ENCODE results near the gene TCEA2. TPM values are rescaled to one million over a fixed set of nuclear protein-coding genes. Genes with fewer than 3 reads are reported as not detected.
A peak's percentile ranks its signal among the peaks of the same experiment; 100 is the strongest.

The TCEA2 gene
- total RNA-seq, 2 donors from 2014 or later, result 20.0 to 21.0 TPM

DNA sequence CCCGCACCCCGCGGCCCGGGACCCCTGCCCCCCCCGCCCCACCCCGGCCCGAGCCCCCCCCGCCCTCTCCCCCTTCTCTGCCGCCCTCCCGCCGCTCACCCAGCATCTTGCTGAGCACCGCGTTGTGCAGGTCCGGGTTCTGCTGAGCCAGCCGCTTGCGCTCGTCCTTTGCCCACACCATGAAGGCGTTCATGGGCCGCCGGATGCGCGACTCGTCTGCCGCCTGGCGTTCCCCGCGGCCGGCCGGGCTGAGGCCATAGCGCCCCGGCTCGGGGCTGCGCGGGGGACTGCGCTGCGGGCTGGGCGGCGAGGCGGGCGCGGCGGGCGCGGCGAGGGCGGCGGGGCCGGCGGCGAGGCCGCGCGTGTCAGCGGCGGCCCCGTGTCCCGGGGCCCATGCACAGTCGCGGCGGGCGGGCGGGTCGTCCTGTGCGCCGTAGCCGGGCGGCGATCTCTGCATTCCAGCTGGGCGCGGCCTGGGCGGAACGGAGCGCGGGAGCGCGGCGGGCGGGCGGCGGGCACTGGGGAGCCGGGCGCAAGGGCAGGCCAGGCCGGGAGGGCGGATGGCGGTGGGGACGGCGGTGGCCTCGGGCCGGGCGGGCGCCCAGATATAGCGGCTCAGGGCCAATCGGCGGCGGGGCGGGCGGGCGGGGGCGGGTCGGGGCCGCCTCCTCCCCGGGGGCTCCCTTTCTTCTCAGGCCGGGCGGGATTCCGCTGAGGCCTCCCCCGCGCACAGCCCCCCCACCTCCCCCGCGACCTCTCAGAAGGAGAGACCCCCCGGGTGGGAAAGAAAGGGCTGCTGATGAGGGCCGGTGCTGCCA, 13.7 kb upstream of the TCEA2 start, which contains the start of gene SOX18:
Gene SOX18 (minus strand): TSS at position 580 of the 818 bp plus-strand sequence. CDS start 123 bp downstream, at position 457.
- H3K36me3 Mint-ChIP-seq (ENCODE audit: low read depth), result peaks cover 6% of the 10 kb centered on the region
- peaks cover 39% of the 10 kb centered on the region for H3K27me3 Mint-ChIP-seq
- DNase-seq (no peak), ATAC-seq (peak; percentile 62)
- H3K4me3 Mint-ChIP-seq, result peak within 1 kb of the TSS; percentile 71
- no peaks in the 10 kb centered on the region for H3K9me3 ChIP-seq (ENCODE audit: control insufficient read depth, low read length, poor library complexity, severe bottlenecking)
- peaks cover 14% of the 10 kb centered on the region for H3K4me1 Mint-ChIP-seq
- no peak within 1 kb of the TSS for H3K27ac Mint-ChIP-seq

DNA sequence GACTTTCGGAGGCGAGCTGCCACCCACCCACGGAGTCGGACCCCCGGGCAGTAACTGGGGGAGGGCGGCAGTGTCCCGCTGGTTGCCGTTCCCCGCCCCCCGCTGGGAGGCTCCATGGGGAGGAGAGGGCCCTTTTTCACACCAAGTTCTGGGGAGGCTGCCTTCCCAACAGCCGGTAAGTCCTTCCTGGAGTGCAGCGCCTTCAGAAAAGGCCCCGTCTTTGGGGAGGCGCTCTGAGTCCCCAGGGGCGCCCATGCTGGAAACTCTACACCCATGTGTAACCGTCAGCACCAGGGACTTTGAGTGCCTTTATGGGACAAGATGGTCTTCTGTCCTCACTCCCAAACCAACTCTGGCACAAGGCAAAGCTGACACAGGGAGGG, 13.1 kb upstream of the TCEA2 start:
- ATAC-seq, result no peak
- no peak for DNase-seq
- peaks cover 39% of the 10 kb centered on the region for H3K27me3 Mint-ChIP-seq
- H3K4me3 Mint-ChIP-seq, result peak overlapping the region; percentile 28
- no peaks in the 10 kb centered on the region for H3K9me3 ChIP-seq (ENCODE audit: control insufficient read depth, low read length, poor library complexity, severe bottlenecking)
- peaks cover 6% of the 10 kb centered on the region for H3K36me3 Mint-ChIP-seq (ENCODE audit: low read depth)
- no peak overlapping the region for H3K27ac Mint-ChIP-seq
- H3K4me1 Mint-ChIP-seq, result peaks cover 13% of the 10 kb centered on the region

GRCh38 chr20:64050261-64051032, 12.6 kb upstream of the TCEA2 start:
- H3K27me3 Mint-ChIP-seq, result peaks cover 44% of the 10 kb centered on the region
- peaks cover 16% of the 10 kb centered on the region for H3K4me1 Mint-ChIP-seq
- peaks cover 6% of the 10 kb centered on the region for H3K36me3 Mint-ChIP-seq (ENCODE audit: low read depth)
- ATAC-seq (no peak), DNase-seq (no peak)
- no peak overlapping the region for H3K27ac Mint-ChIP-seq
- H3K9me3 ChIP-seq (ENCODE audit: control insufficient read depth, low read length, poor library complexity, severe bottlenecking), result no peaks in the 10 kb centered on the region
- peak overlapping the region; percentile 71 for H3K4me3 Mint-ChIP-seq

- H3K9me3 ChIP-seq (ENCODE audit: control insufficient read depth, low read length, poor library complexity, severe bottlenecking), result no peaks in the 10 kb centered on the region
- Mint-ChIP-seq H3K36me3 (ENCODE audit: low read depth) (peaks cover 6% of the 10 kb centered on the region), H3K27me3 (peaks cover 41% of the 10 kb centered on the region), H3K4me1 (peaks cover 12% of the 10 kb centered on the region), H3K27ac (no peak overlapping the region), H3K4me3 (no peak overlapping the region)
- no peak for ATAC-seq
- no peak for DNase-seq
These were observed 12.0 kb upstream of the TCEA2 start for GRCh38 chr20:64051033-64051452.

DNA sequence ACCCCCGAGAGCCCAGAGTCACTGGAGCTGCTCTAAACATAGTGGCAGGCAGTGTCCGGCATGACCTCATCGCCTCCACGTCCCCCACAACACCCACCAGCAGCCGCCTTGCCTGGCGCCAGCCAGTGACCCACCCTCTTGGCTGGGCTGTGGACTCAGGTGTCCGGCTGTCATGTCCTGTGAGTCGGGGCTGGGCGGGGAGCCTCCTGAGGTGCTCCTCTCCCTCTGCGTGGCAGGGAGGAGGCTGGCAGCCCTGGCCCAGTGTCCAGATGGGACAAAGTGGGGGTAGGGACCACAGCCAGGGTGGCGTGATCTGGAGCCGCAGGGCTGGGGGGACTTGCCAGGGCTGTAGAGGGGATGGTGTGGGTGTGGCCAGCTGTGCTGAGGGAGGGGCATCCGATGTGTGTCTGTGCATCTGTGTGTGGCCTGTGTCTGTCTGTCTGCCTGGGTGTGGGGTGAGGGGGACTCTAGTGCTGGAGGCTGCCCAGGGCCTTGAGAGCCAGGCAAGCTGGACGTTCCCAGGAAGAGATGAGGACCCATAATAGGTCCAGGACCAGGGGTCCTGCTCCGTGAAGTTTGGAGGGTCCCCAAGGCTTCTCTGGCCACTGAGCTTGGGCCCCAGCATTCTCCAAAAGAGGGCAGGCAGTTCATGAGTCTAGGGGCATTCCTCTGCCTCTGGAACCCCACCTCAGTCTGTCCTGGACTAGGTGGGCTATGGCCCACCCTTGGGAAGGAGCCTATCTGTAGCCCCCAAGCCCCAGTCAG, 11.3 kb upstream of the TCEA2 start:
- H3K9me3 ChIP-seq (ENCODE audit: control insufficient read depth, low read length, poor library complexity, severe bottlenecking), result no peaks in the 10 kb centered on the region
- H3K36me3 Mint-ChIP-seq (ENCODE audit: low read depth), result peaks cover 4% of the 10 kb centered on the region
- peaks cover 8% of the 10 kb centered on the region for H3K4me1 Mint-ChIP-seq
- ATAC-seq, result no peak
- H3K27ac Mint-ChIP-seq, result no peak overlapping the region
- no peak overlapping the region for H3K4me3 Mint-ChIP-seq
- H3K27me3 Mint-ChIP-seq, result peaks cover 34% of the 10 kb centered on the region
- DNase-seq, result no peak

DNA sequence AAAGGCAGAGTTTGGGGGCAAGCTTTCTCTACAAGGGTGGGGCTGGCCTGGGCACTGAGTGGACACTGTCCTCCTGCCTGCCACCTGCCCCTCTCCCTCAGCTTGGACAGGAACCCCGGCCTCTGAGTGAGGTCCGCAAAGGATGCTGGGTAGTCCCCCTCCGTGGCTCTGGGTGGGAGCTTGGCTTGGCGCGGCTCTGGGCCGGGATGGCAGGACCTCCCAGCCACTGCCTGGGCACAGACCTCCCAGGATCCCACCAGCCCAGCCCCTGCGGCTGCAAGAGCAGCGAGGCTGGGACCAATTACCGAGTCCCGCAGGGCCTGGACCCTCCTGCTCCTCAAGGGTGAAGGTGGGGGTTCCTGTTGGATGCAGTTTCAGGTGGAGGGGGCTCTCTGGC, 10.7 kb upstream of the TCEA2 start:
- no peak for ATAC-seq
- H3K9me3 ChIP-seq (ENCODE audit: control insufficient read depth, low read length, poor library complexity, severe bottlenecking), result no peaks in the 10 kb centered on the region
- Mint-ChIP-seq H3K36me3 (ENCODE audit: low read depth) (peaks cover 4% of the 10 kb centered on the region), H3K4me3 (no peak overlapping the region), H3K27me3 (peaks cover 31% of the 10 kb centered on the region), H3K27ac (no peak overlapping the region), H3K4me1 (peaks cover 8% of the 10 kb centered on the region)
- DNase-seq, result no peak

DNA sequence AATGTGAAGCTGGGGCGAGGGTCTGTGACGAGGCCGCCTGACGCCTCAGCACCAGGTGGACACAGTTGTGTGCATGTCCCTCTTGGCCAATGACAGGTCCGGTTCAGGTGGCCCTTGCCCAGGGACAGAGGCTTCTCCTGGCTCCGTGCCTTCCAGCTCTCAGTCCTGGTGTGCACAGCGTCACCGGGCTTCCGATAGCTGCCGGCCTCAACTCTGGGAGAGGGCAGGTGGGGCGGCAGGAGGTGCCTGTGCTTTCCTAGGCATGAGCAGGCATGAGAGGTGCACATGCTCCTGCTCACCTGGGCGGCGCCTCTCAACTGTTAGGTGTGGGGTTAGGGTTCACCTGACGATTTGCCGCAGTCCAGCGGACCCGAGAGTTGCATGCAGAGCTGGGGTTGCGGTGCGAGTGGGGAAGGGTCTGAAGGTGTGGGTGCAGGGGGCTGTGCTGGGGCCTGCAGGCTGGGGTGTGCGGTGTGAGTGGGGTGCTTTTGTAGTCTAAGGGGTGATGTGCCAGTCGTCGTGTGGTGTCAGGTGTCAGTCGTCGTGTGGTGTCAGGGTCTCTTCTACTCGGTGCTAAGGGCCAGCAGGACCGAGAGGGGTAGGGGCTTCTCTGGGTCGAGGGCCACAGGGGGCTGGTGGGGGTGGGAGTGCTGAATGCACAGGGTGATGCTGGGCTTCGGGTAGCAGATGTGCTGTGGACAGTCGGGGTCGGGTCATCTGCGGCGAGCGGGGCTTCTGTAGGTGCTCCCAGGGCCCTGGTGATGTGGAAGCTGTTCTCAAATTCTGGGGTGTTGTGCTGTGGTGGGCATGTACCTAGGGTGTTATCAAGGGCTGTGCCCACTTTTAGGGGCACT, 9.8 kb upstream of the TCEA2 start:
- peaks cover 4% of the 10 kb centered on the region for H3K36me3 Mint-ChIP-seq (ENCODE audit: low read depth)
- H3K27ac Mint-ChIP-seq, result no peak overlapping the region
- peaks cover 14% of the 10 kb centered on the region for H3K4me1 Mint-ChIP-seq
- no peak for DNase-seq
- H3K9me3 ChIP-seq (ENCODE audit: control insufficient read depth, low read length, poor library complexity, severe bottlenecking), result no peaks in the 10 kb centered on the region
- peaks cover 26% of the 10 kb centered on the region for H3K27me3 Mint-ChIP-seq
- no peak for ATAC-seq
- no peak overlapping the region for H3K4me3 Mint-ChIP-seq

DNA sequence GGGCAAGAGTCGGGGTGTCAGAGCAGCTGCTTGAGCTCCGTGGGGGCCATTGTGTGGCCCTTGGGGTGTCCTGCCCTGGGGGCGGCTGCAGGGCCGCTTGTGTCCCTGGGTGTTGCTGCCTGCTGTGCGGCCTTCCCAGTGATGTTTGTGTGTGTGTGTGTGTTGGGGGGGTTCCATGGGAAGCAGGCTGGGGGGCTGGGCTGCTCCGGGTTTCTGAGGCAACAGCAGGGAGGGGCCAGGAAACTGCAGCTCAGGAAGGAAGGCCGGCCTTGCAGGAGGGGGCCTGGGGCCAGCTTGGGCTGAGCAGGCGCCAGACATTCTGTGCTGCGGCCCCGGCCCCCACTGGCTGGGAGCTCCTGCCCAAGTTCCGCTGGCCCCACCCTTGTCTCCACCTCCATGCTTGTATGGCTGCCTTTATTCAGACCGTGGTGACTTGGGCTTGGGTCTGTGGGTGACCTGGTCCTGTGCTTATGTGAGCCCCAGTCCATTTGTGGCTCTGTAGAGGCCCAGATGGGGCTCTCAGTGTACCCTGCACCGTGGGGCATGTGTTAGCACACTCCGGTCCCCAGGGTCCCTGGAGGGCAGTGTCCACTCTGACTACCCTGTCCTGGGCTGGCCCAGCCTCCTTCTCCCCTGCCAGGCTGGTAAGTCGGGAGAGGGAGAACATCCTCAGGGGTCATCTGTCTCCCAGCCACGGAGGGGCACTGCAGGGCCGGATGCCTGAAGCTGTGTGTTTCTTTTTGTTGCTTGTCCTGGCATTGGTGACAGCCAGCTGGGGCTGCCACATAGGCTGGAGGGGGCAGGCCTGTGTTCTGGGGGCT, 8.9 kb upstream of the TCEA2 start:
- Mint-ChIP-seq H3K27me3 (peaks cover 26% of the 10 kb centered on the region), H3K4me1 (peaks cover 15% of the 10 kb centered on the region), H3K36me3 (ENCODE audit: low read depth) (peaks cover 4% of the 10 kb centered on the region), H3K27ac (no peak overlapping the region), H3K4me3 (no peak overlapping the region)
- no peaks in the 10 kb centered on the region for H3K9me3 ChIP-seq (ENCODE audit: control insufficient read depth, low read length, poor library complexity, severe bottlenecking)
- DNase-seq, result no peak
- no peak for ATAC-seq

- Mint-ChIP-seq H3K27me3 (peaks cover 26% of the 10 kb centered on the region), H3K4me1 (peaks cover 15% of the 10 kb centered on the region)
- no peak for ATAC-seq
These were observed 7.6 kb upstream of the TCEA2 start for GRCh38 chr20:64055396-64055892.

GRCh38 chr20:64055893-64056638, 6.9 kb upstream of the TCEA2 start:
- Mint-ChIP-seq H3K27ac (no peak overlapping the region), H3K27me3 (peaks cover 20% of the 10 kb centered on the region), H3K4me3 (no peak overlapping the region), H3K36me3 (ENCODE audit: low read depth) (peaks cover 2% of the 10 kb centered on the region), H3K4me1 (peaks cover 15% of the 10 kb centered on the region)
- no peaks in the 10 kb centered on the region for H3K9me3 ChIP-seq (ENCODE audit: control insufficient read depth, low read length, poor library complexity, severe bottlenecking)
- DNase-seq (no peak), ATAC-seq (no peak)

More at GRCh38 chr20:64055396-64055892, 7.6 kb upstream of the TCEA2 start:
- DNase-seq, result no peak
- peaks cover 4% of the 10 kb centered on the region for H3K36me3 Mint-ChIP-seq (ENCODE audit: low read depth)
- H3K9me3 ChIP-seq (ENCODE audit: control insufficient read depth, low read length, poor library complexity, severe bottlenecking), result no peaks in the 10 kb centered on the region
- H3K27ac Mint-ChIP-seq, result no peak overlapping the region
- no peak overlapping the region for H3K4me3 Mint-ChIP-seq

GRCh38 chr20:64056639-64056888, 6.4 kb upstream of the TCEA2 start:
- H3K27me3 Mint-ChIP-seq, result peaks cover 18% of the 10 kb centered on the region
- no peaks in the 10 kb centered on the region for H3K9me3 ChIP-seq (ENCODE audit: control insufficient read depth, low read length, poor library complexity, severe bottlenecking)
- ATAC-seq, result no peak
- H3K27ac Mint-ChIP-seq, result no peak overlapping the region
- peaks cover 15% of the 10 kb centered on the region for H3K4me1 Mint-ChIP-seq
- H3K36me3 Mint-ChIP-seq (ENCODE audit: low read depth), result peaks cover 2% of the 10 kb centered on the region
- DNase-seq, result no peak
- H3K4me3 Mint-ChIP-seq, result no peak overlapping the region

Data from T-helper 17 cell (primary cell).